Stimulated activated CD4-positive, alpha-beta T cell treated with anti-CD3 and anti-CD28 coated beads, Interleukin-2, amount 100 ng/mL, for 24 hours (primary cell): ENCODE data around the gene TRPV2.

ENCODE experiments used
- DNase-seq, 2 donors: peaks; one replicate each; pipeline ENCODE4 v3.0.0-alpha.2; 2020

TRPV2 gene

DNA sequence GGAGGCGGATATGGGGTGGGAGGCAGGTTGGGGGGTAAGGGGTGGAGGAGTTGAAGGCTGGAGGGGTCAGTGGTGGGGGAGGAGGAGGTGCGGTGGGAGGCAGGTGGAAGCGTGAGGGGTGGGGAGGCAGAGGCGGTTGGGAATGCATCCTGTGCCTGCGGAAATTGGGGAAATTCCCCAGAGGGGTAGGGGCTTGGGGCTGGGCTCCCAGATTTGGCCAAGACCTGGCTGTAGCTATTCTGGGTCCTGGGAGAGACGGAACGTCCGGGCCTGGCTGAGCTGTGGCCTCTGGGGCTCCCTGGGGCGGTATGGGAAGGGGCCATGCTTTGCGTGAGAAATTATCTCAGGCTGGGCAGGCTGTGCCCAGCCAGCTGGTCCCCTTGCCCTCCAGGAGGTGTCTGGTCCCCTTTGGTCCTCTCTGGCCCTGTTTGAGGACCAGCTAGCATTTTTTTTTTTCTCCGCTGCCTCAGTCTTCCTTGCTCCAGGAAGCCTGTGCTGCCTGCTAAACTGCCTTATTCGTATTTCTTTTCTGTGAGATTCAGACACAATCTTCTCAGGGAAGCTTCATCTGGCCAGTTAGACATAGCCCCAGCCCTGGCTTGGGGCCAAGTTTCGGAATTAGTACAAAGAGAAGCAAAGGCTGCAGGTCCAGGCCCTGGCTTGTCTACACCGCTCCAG lies 7.3 kb upstream of the TRPV2 start:
- peak in 1 of 2 donors; percentile 25 for DNase-seq

DNA sequence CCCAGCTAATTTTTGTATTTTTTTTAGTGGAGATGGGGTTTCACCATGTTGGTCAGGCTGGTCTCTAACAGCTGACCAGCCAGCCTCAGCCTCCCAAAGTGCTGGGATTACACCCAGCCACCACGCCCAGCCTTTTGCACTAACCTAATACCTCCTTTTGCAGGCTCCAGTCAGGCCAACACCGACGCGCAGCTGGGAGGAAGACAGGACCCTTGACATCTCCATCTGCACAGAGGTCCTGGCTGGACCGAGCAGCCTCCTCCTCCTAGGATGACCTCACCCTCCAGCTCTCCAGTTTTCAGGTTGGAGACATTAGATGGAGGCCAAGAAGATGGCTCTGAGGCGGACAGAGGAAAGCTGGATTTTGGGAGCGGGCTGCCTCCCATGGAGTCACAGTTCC lies 2.0 kb downstream of the TRPV2 start:
- DNase-seq = no peak

DNA sequence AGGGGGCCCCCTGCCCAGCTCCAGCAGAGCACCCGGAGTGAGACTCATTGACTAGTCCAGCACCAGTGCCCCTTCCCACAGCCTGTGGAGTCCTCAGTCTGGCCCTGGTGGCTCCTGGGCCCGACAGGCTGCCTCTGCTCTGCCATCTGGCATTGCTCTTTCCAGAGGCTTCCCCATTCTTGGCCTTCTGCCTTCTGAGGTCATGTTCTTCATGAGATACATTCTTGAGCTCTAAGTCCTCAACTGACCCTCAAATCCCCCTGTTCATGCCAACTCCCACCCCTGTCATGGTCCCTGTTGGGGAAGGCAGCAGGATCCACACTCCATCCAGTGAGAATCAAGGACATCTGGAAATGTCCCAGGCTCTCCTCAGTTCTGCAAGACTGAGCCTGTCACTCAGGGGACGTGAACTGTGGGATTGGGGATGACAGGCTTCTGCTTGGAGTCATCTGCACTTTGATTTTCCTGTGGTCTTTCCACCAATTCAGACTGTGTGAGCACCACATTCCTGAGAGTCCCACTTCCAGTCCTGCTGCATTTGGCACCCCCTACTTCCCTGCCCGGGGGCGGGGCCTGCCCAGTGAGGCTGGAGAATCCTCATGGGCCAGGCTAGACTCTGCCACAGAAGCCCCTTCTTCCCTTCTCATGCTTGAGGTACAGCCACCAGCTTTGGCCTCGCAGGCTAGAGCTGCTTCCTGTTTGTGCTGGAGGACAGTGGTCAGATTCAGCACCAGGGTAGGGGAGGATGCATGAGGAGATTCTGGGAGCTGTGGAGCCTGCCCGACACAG lies 2.7 kb downstream of the TRPV2 start:
- no peak for DNase-seq

DNA sequence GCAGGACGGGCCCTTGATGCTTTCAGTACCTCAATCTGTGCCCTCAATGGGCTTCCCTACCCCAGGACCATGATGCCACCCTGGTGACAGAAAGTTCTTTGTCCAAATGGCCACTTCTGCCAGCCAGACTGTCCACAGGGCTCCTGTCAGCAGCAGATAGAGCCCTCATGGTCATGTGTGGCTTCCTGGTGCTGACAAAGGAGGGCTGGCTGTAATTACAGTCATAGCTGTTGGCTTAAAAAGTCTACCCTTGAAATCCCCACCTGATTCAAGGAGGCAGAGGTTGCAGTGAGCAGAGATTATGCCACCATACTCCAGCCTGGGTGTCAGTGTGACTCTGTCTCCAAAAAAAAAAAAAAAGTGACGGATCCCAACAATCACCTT lies 3.3 kb downstream of the TRPV2 start:
- DNase-seq = no peak

DNA sequence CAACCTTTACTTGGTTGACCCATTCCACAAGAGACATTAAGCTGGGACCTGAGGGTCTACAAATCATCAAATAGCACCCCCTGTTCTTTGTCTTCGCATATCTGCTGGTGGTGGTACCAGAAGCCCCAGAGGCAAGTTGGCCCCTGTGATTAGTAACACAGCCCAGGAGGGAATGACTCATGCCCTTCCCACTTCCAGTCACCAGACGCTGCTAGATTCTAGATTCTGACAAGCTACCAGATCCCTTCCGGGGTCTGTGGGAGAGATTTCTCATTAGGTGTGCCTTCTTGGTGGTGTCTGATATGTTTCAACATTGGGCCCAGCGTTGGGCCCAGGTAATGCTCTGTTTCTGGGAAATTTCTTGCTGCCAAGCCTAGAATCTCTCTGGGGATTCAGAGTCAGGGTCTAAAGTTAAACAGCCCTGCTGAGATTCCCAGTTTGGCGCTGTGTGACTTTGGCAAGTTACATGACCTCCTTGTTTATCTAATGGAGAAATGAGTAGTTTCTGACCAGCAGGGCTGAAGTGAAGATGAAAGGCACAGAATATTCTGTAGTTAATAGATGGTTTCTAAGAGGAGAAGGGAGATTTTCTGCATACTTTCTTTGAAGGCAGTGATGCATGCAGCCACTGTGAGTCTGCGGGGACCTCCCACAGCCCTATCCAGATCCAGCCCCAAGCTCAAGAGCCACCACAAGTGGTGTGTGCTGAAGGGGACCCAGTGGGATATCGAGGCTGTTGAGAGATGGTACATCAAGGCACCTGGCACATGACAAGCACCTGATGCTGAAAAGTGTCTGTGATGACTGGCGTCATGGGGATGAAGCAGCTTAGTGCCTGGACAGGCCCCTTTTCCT lies 3.9 kb downstream of the TRPV2 start:
- peak; percentile 68 to 72 for DNase-seq

DNA sequence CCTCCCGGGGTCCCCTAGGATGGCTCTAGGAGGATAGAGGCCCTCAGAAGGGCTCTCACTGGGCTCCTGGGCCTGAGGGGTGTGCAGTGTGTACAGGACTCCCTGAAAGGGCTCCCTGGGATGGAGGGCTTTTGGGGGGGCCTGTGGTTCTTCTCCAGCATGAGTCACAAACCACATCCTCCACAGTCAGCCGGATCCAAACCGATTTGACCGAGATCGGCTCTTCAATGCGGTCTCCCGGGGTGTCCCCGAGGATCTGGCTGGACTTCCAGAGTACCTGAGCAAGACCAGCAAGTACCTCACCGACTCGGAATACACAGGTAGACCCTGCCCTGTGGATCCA lies 4.5 kb downstream of the TRPV2 start:
- DNase-seq = peak; percentile 56 to 60

DNA sequence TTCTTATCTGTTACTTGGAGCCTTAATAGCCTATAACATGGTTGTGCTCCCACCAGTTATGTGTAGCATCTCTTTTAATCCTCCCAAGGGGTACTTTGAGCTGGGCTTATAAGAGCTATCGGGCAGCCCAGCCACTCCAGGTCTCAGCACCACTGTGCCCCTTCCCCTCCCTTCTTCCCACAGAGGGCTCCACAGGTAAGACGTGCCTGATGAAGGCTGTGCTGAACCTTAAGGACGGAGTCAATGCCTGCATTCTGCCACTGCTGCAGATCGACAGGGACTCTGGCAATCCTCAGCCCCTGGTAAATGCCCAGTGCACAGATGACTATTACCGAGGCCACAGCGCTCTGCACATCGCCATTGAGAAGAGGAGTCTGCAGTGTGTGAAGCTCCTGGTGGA lies 7.0 kb downstream of the TRPV2 start:
- DNase-seq = no peak

DNA sequence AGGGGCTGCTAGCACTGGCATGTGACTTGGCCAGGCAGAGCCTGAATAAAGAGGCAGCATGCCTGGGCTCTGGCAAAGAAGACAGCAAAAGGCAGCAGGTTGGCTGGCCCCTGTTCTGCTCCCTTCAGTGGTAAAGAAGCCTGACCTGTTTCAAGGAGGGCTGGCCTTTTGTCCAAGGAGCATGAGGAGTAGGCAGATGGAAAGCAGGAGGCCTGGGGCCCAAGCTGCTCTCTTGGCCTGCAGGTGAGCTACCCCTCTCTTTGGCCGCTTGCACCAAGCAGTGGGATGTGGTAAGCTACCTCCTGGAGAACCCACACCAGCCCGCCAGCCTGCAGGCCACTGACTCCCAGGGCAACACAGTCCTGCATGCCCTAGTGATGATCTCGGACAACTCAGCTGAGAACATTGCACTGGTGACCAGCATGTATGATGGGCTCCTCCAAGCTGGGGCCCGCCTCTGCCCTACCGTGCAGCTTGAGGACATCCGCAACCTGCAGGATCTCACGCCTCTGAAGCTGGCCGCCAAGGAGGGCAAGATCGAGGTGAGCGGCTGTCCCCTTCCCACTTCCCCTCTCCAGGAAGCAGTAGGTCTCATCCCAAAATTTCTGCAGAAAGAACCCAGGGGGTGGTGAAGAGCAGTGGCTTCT lies 8.0 kb downstream of the TRPV2 start:
- no peak for DNase-seq

DNA sequence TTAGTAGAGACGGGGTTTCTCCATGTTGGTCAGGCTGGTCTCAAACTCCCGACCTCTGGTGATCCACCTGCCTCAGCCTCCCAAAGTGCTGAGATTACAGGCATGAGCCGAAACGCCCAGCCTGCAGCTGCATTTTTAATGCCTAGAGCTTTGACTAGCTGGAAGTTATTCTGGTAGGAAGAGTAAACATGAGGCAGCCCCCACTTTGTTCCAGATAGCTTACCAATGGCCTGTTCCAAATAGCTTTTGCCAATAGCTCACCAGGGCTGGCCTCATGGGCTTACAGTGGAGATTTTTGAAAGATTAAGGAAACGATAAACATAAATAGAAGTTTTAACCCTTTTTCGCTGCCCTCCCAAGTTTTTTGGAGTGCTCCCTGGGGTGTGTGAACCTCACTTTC lies 9.8 kb downstream of the TRPV2 start:
- no peak for DNase-seq

DNA sequence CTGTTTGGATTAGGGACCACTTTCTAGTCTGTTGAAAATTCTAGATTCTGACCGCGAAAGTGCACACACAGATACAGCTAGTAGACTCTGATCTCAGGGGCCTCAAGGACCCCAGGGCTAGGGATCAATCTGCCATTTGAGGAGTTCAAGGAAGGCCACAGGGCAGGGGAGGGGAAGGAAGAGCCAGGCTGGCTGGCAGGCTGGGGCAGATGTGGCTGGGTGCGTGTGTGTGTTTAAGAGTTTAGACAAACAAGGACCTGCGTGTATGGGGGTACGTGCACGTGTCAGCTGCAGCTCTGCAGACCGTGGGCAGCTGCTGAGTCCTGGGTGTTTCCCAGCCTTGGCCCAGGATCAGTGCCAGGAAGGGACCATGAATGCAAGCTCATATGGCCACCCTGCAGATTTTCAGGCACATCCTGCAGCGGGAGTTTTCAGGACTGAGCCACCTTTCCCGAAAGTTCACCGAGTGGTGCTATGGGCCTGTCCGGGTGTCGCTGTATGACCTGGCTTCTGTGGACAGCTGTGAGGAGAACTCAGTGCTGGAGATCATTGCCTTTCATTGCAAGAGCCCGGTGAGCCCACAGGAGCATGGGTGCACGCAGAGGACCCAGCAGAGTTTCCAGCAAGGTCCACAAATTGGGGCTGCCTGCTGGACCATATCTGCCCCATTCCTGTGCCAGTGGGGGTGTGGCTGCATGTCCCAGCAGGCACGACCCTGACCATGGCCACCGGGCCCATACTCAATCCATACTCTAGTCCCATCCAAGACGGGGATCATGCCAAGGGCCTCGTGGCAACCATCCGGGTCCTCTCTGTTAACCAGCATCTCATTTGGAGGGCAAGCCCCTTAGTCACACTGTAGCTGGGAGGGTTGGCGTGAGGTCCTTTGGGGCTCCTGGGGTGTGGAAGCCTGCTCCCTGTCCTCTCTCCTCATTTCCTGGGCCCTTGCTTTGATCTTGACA lies 10.6 kb downstream of the TRPV2 start:
- DNase-seq = no peak

DNA sequence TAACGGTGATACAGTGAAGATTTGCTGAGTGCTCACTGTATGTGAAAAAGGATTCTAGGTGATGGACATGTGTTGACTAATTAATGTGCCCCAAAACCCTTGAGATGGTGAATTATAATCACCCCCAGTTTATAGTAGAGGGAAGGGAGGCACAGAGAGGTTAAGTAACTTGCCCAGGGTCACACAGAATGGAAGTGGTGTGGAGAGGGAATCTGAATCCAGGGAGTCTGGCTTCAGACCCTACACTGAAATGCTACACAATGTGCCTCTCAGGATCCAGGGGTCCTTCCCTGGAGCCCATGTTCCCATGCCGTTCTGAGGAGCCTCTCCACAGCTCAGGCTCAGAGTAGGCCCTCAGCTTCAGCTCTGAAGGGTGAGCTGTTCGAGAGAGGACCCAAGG lies 11.6 kb downstream of the TRPV2 start:
- no peak for DNase-seq

DNA sequence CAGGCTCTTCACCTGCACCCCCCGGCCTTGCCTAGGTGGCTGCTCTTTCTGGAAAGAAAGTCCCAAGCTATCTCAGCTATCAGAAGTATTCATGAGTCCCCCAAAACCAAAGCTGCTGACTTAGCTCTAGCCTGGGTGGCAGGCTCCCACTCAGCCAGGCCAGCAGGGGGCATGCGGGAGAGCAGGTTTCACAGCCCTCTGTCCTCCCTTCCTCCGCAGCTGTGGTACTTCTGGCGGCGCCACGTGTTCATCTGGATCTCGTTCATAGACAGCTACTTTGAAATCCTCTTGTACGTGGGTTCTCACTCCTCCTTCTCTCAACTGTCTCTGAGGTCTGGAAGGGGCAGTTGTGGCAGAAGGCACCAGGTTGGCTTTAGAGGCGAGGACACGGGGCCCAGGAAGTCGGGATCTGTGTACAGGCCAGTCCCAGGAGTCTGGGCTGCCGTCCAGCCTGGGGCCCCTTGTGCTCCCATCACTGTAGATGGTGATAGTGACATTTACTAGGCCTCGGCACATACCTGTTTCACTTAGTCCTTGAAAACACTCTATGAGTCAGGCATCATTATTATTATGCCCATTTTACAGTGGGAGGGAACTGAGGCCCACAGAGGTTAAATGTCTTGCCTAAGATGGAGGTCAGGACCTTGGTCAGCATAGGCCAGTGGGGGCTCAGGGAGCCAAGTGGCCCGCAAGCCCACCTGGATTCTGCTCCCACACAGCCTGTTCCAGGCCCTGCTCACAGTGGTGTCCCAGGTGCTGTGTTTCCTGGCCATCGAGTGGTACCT lies 12.9 kb downstream of the TRPV2 start:
- DNase-seq = peak; percentile 67 to 73

DNA sequence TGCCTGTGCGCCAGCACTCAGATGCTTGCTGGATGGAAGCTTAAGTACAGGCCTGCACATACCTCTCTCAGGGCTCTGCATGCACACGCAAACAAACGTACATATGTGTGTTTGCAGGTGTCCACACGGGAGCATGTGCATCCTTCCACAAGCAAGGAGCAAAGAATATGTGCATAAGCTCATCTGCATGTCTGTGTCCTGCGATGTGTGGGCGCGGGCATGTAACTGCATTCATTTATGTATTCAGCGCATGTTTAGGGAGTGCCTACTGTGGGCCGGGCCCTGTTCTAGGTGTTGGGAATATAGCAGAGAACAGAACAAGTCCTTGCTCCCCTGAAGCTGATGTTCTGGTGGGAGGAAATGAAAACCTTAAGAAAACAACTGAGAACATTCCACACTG lies 13.7 kb downstream of the TRPV2 start:
- no peak for DNase-seq

DNA sequence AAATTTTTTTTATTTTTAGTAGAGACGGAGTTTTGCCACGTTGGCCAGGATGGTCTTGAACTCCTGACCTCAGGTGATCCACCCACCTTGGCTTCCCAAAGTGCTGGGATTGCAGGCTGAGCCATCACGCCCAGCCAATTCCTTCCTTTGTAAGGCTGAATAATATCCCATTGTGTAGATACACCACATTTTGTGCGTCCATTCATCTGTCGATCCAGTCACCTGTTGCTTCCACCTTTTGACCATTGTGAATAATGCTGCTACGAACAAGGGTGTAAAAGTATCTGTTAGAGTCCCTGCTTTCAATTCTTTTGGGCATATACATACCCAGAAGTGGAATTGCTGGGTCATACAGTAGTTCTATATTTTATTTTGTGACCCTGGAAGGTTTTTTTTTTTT lies 15.3 kb downstream of the TRPV2 start:
- DNase-seq = no peak

DNA sequence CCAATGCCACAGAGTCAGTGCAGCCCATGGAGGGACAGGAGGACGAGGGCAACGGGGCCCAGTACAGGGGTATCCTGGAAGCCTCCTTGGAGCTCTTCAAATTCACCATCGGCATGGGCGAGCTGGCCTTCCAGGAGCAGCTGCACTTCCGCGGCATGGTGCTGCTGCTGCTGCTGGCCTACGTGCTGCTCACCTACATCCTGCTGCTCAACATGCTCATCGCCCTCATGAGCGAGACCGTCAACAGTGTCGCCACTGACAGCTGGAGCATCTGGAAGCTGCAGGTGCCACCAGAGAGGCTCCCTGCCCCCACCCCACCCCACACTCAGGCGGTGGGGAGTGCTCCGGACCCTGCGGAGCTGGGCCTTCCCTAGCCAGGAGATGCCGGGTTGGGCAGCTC lies 16.6 kb downstream of the TRPV2 start:
- DNase-seq = no peak

DNA sequence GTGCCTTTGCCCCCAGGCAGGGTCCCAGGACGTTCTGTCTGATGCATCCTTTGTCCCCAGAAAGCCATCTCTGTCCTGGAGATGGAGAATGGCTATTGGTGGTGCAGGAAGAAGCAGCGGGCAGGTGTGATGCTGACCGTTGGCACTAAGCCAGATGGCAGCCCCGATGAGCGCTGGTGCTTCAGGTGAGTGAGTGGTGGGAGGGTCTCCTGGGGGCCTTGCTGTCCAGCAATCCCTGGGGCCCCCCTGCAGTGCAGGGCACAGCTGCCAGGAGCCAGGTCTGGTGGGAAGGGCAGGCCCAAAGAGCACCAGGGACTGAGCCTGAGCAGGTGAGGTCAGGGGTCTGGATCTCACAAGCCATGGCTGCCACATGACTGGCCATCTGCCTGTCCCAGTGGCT lies 18.1 kb downstream of the TRPV2 start:
- no peak for DNase-seq

DNA sequence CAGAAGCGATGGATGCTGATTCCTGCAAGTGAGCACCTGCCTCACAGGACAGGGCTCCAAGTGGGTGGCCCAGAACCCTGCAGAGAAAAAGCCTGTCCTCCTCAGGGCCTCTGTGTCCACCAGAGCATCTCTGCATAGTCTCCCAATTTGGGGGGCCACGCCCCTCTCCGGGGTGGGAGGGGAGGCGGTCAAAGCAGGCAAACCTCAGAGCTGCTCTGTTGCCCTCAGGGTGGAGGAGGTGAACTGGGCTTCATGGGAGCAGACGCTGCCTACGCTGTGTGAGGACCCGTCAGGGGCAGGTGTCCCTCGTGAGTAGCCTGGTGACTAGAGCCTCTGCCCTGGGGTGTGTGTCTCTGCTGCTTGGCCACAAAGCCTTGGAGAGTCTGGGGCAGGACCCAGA lies 19.3 kb downstream of the TRPV2 start:
- DNase-seq = no peak

DNA sequence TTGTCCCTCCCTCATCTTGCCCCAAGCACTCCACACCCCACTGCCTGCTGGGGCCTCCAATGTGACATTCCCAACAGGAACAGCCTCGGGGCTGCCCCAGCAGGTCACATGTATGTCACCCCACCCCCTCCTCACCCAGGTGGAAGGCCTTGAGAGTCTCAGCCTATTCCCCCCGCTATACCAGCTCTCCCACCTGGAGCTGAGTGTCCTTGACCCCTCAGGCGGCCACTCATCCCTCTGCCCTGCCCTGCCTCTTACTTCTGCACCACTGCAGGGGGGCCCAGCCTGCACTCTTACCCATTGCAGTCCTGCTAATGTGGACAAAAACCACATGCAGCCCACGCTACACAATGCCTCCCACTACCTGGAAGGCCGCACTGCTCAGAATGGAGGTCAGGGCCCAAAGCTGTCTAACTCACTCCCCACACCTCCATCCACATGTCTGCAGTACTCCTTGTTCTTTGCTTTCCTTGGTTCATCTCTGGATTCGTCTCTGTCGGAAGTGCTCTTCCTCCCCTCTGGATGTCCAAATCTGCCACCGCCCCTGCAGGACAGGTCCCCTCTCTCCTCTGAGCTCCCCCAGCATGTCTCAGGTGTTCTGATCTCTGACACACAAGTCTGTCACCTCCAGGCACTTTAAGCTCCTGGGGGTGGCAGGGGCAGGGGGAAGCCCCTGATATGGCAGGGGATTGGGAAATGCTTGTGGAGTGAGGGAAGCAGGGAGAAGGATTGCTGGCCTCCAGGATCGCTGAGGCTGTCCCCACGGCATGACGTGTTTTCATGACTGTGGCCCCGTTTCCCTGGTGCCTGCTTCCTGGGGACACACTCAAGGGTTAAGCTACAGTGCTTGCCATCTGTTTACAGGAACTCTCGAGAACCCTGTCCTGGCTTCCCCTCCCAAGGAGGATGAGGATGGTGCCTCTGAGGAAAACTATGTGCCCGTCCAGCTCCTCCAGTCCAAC lies 20.8 kb downstream of the TRPV2 start:
- DNase-seq = no peak

DNA sequence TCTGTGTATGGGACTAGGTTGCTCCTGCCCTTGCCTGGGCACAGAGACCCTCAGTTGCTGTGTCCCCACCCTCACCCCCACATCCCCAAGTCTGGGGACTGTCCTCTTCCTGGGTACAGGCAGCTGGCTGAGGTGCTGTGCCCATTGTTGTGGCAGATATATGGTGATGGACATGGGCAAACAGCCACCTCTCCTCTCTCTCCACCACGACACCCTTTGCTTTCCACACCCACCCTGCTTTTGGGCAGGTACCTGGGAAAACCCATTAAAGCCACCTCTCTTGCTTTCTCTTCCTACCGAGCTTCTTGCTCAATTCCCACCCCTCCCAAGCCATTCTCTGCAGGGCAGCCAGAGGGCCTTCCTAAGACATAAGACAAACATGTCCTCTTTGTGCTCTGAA lies 21.7 kb downstream of the TRPV2 start:
- no peak for DNase-seq

DNA sequence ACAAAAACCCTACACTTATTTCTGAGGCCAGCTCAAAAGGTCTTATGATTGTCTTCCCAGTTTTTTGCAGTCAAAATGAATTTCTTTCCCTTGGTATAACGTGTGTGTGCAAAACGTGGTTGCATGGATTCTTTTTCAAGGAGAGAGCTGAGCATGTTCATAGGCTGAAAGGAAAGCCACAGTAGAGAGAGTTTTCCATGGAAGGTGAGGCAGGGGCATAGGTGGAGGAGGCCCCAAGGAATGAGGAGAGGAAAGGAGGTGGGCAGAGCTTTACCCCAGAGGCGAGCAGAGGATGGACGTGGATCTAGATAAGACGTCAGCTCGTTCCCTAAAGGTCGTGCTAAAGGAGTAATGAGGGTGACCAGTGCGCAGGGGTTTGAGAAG lies 22.8 kb downstream of the TRPV2 start:
- no peak for DNase-seq
